Kasumi-1 (cell line): ENCODE data around the gene MYZAP.
"Not testable (repeated sequence)": the region's sequence is repeated elsewhere in the genome, so short reads cannot be mapped to it uniquely, and the experiment has no call there.

ENCODE experiments used
- DNase-seq, 2 experiments: peaks; one replicate each; lab custom pipeline; 2025; lab: John Stamatoyannopoulos, UW

MYZAP gene

DNA sequence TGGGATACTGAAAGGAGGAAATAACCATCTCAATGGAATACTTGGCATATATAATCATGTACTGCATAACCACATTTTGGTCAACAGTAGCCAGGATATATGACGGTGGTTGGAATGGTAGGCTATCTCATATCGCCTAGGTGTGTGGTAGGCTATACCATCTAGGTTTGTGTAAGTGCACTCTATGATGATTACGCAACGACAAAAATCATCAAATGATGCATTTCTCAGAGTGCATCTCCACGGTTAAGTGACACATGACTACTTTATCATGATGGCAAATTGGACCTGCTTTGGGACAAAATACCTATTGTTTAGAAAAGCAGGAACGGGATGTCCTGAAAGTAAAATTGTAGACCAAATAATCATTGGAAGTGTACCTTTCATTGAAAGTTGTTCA, 2.8 kb downstream of the MYZAP start:
- no peak for DNase-seq

DNA sequence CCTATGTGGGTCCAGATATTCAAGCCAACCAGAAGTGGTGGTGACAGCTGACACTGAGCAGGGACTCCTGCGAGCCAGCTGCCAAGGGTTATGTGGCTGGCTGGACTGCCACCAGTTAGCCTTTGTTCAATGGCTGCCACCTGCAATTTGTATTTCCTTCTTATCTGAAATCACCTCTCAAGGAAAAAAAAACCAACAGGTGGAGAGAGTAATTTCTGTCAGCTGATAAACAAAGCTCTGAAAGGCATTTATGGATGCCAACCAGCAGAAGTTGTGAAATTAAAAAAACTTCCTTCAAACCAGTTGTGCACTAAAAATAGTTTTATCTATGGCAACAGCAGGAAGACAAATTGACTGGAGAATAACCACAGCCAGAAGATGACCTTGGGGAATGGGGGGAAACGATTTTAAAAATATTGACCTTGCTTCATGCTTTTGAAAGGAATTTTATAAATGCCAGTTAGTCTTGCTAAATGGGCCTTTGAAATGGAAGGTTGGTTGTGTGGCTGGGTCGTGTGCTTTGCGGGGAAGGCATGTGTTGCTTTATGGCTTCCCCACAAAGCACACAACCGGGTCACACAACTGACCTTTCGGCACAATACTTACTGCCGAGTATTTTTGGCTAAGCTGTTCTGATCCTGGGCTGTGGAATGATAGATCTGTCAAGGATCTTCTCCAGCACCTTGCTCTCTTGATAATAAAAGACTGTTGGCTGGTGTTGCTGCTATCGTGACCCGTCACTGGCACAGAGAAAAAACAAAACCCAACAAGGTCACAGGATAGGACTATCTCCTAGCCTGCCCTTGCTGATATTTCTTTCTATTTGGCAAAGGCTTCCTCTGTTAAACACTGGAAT, 3.5 kb downstream of the MYZAP start:
- peak; percentile 22 to 38 for DNase-seq

DNA sequence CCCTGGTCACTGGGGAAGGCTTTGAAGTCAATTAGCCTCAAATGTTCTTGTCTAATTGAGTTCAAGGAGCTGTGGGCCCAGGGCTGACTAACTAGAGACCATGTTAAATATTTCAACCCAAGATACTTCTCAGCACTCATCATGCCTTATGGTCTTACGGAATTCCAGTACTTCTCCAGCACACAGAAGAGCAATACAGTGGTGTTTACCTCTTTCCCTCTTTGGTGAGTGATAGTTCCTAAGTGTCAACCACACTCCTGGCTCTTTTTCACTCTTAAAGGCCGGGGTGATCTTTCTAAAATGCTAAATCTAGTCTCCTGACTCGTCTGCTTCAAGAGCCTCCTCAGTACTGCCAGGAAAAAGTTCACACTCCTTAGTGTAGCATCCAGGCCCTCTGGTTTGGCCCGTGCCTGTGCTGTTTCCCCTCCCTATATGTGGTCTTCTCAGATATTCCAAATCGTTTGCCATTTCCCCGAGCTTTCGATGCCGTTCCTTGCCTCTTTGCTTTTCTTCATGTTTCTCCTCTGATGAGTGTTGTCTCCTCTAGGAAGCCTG, 4.7 kb downstream of the MYZAP start:
- no peak for DNase-seq

DNA sequence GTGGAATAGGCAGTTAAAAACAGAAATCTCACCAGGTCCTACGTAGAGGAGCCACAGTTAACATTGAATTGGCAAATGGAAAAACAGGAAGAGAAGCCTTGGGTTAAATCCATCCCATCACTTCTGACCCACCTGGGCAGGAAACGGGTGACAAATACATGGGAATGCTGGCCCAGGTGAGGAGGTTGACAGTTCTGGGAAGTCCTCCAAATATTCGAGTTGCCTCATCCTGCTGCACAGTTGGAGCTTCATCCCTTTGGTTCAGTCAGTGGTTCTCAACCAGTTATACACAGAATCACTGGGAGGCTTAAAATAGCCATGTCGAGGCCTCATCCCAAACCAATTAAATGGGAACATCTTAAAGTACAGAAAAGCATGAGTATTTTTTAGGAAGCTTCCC, 5.3 kb downstream of the MYZAP start:
- no peak for DNase-seq

DNA sequence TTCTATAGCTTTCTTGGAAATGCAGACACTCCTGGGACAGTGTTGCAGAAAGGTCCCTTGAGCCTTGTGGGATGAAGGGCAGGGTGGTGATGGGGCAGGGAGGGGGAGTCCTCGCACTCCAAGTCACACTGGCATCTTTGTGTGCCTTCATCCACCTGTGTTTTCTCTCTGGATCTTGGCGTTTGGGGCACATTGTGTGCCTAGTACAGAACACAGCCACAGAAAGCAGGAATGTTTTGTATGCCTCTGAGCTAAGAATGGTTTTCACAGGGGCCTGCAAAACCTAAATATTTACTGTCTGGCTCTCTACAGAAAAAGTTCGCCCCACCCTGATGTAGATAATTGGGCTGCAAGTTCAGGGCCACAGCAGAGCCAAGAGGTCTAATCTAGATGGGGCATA, 5.7 kb downstream of the MYZAP start:
- no peak for DNase-seq

DNA sequence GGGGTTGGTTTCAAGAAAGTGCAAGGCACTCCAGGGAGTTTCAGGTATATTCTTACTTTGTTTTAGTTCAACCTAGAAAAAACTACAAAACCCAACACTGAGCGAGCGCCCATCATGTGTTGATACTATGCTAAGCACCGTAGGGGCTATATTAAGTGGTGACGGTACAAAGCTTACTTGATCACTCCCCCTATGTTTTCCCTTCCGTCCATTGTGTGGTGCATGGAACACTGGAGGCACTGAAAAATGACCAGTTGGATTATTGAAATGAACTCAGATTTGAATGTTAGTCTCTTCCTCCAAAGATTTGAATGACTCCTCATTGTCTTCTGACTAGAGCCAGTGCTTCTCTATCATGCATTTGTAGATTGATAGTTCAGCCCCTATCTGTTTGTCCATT, 6.6 kb downstream of the MYZAP start:
- DNase-seq: no peak

DNA sequence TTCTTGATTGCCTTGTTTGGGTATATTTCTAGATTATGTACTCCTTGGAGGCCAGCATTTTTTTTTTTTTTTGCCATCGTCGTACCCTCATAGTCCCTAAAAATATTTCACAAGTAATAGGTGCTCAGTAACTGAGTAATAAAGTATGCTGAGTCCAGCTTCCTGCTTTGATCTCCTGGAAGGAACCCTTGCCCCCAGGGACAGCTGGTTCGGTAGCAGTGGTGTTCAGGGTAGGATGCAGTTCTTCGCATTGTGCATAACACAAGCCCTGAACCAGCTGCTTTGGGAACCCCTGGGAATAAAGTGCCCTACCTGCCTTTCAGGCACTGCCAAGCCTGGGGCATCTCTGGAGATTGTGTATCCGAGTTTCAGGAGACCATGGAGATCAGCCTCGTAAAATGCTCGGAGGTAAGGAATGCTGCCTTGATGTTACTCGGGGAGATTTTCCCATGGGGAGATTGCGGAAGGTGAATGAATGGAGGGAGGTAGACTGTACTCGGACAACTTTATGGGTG, 7.6 kb downstream of the MYZAP start:
- no peak for DNase-seq

DNA sequence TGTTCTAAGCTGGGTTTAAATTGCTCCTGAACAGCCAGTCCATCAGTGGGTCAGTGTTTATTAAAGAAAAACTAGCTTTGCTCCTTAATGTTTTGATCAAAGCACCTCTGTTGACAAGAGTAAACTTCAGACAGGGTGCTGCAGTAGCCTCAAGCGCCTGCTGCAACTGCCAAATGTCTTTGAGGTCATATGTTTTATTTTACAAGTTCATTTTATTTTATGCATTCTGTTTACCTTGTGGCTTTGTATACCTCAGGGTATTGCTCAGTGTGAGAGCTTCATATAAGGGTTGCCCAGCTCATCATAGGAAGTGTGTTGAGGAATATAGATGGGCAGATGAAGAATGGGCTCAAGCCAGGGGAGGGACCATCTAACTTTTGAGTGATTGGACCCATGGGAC, 8.5 kb downstream of the MYZAP start:
- no peak for DNase-seq

DNA sequence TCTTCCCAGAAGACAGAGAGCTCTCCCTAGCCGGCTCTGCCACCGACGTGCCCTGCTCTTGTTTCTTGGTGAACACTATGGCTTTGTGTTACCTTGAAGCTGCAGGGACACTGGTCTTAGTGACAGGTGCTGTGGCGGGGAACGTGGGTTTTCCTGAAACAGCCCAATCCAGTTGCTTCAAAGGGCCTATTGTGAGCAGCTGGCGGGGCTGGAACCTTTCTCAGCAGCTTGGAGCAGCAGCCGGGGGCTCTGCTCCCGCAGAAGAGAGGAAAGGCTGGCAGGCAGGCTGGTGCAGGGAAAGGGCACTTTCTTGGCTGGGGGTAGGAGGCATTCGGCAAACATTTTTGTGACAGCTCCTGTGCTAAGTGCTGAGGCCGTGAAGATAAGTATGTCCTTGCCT, 12.8 kb downstream of the MYZAP start:
- no peak for DNase-seq

DNA sequence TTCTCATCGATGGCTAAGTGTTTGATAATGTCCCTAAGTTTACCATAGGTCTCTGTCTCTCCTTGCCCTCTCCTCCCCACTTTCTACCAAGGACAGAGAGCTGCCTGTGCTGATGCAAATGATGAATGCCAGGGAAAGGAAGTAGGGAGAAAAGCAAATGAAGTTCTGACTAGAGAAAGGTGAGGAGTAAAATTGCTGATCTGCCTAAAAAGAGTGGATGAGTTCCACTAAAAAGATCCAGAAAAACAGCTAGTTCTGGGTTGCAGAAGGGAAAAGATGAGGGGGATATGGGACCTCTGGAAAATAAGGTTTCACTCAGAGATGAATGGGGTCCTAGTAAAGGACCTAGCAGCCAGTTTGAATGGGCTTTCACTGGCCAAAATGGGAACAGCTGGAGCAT, 13.8 kb downstream of the MYZAP start:
- no peak for DNase-seq

DNA sequence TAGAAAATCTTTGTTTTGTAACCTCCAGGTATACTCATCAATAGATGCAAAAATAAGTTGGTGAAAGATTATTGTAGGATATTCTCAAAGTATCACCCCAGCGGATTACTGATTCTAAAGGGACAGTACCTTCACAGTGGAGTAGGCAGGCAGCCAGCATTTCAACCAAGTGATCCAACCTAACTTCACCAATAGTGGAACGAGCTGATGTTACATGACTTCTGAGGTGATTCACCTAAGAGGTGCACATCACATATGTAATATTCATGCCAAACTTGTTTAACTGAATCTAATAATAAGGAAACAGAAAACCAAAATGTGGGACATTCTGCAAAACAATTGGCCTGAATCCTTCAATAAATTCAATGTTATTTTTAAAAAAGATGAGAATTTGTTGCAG, 14.3 kb downstream of the MYZAP start:
- no peak for DNase-seq

DNA sequence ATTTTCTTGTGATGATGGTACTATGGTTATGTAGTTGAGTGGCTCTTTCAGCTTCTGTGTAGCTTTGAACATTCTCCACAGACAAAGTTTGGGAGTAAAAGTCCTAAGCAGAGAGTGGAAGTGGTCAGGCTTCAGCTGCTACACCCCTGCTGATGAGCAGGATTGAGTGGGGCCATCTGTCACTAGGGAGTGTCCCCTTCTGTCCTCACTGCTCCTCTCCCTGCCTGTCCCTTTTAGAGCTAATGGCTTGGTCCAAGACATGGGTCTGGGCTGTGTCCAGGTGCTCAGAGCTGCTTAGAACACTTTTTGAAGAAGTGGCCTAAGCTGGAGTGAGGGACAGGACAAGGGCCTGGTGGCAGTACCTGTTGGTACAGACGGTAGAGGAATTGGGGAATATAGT, 15.1 kb downstream of the MYZAP start:
- DNase-seq: no peak

DNA sequence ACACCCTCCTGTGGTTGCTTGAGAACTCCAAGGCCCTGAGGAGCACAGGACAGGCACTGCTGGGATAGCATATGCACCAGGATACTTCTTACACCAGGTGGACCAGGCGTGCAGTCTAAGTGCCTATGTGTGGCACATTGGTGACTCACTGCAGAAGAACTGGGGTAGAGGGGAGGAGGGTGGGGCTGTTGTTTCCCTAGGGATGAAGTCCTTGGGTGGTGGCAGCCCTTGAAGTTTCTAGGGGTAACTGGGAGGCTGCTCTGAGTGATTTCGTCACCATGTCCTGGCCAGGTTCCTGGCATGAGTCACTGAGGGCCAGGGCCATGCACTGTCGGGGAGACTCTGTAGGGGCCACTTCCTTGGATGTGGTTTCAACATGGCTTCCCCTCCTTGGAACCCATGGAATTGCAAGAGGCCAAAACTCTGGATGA, 15.9 kb downstream of the MYZAP start:
- DNase-seq: no peak

DNA sequence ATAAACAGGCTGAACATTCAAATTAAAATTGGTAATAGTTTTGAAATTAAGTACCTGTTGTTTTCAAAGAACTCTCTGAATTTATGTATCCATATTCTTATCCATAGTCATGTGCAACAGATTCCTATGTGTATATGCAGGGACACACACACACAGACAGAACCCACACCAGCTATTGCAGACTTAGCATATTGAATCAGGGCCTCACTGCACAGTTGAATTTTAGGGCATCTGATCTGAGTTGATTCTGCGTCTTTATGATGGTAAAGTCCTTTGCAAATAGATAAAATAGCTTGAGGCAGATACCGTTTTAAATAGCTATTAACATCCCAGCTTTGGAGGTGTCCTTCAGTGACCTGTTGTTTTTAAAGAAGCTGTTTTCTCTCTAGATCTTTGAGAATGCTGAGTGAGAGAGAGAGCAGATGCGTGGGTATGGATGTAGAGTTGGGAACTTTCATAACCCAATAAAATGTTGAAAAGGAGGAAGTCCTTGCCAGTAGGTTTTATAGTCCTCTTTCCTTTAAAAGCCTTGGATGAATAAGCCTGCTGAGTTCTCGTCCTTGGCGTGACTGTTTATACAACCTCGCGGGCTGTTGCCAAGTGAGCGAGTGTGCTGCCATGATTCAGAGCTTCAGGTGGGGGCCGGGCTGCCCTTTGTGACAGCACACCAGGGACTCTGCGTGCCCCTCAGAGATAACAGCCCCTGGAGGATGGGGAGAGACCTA, 18.3 kb downstream of the MYZAP start:
- peak in 1 of 2 experiments; percentile 4 for DNase-seq

DNA sequence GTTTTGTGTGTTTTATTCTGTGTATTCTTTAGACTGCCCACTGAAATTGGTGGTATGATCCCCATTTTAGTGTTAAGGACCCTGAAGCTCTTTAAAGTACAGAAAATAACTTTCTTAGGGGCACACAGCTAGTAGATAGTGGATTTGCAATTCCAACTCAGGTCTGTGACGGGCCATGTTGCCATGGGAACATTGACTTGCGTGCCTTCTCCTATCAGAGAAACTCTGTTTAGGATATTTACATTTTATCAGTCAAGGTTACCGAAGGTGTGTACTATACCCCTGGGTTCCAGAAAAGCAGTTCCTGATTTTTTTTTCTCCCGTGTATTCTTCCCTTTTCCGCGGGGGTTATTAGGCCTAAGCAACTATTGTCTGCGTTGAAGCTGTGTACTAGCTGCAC, 19.4 kb downstream of the MYZAP start:
- DNase-seq: no peak

DNA sequence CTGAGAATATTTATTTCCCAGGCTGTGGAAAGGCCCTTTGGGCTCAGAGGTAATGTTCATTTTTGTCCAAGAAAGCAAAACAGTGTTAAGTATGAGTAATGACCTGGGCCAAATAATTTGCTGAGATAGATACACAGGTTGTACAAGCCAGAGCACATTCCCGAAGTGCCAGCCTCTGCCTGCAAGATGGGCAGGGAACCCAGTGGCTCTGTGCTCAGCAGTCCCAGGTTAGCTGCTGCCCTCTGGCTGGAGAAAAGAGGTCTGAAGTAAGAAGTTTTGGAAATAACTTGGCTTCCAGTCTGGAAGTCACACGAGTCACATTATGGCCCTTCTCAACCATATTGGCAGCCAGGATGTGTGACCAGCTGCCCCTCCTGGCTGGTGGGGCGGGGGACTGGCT, 20.2 kb downstream of the MYZAP start:
- no peak for DNase-seq

DNA sequence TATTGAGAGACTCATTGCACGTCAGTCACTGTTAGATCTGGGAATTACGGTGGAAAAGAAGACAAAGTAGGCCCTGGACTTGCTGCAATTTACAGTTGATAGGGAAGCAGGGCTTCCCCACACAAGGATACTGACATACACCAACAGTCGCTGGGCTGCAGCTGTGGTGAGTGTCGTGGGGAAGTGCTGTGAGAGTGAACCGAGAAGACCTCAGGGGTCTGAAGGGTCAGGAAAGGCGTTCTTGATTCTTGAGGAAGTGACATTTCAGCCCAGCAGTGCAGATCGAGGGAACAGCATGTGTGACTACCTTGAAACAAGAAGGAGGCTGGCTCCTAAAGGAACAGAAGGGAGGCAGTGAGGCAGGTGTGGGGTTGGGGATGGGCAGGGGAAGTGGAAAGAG, 22.5 kb downstream of the MYZAP start:
- no peak for DNase-seq

DNA sequence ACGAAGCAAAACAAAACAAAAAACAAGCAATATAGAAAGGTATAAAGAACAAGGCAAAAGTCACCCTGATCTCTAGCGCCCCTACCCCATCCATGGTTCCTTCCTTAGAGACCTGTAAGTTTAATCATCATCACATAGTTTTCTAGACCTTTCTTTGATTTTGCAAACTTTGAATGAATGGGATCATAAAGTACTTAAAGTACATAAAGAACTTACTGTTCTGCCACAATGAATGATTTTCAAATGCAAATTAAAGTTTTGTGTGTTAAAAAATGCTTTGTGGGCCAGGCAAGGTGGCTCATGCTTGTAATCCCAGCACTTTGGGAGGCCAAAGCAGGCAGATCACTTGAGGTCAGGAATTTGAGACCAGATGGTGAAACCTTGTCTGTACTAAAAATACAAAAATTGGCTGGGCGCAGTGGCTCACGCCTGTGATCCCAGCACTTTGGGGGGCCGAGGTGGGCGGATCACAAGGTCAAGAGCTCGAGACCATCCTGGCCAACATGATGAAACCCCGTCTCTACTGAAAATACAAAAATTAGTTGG, 24.3 kb downstream of the MYZAP start:
- DNase-seq: not testable (repeated sequence)

DNA sequence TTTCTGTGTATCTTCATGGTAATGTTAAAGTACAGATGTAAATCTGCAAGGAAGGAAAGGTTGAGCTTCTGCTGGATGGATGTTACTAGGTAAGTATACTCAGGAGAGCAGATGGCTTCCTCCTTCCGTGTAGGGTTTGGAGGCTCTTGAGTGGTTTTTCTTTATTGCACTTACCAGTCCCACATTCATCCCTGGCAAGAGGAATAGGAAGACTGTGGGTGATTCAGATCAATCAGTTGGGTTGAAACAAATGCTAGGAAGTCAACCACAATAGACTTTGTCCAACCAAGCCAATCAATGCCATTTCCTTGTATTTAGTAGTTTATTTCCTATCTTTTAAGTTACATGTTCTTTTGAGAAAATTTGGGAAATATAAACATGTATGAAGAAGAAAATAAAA, 26.6 kb downstream of the MYZAP start:
- DNase-seq: no peak

DNA sequence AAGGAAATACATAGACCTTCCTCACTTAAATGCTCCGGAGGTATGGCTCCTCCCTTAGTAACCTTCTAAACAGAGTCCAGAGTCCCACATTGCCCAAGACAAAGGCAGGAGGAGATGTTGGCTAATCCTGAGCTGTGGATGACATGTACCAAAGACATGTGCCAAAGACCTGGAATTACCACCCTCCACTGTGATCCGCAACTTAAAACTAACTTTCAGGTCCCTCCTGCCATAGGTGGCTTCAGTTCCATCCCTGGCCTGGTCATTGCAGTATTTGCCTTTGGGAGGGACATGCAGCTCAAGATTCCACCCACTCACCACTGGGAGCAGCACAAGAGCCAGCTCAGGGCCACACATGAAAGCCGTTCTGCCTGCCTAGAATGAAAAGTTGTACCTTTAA, 28.0 kb downstream of the MYZAP start:
- no peak for DNase-seq

DNA sequence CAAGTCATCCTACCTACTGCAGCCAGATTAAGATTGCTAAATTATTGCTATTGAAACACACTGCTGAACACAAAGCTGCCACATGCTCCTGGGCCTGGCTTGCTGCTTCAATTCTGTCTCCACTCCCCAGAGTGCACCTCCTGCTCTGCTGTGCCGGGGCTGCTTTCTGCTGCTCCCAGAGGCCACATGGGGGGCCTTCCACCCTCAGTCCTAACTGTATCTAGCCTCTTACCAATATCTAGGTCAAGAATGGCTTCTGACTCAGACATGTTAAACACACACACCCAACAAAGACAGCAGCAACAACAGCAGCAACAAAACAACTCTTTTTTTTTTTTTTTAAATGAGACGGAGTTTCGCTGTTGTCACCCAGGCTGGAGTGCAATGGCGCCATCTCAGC, 33.0 kb downstream of the MYZAP start:
- DNase-seq: no peak

DNA sequence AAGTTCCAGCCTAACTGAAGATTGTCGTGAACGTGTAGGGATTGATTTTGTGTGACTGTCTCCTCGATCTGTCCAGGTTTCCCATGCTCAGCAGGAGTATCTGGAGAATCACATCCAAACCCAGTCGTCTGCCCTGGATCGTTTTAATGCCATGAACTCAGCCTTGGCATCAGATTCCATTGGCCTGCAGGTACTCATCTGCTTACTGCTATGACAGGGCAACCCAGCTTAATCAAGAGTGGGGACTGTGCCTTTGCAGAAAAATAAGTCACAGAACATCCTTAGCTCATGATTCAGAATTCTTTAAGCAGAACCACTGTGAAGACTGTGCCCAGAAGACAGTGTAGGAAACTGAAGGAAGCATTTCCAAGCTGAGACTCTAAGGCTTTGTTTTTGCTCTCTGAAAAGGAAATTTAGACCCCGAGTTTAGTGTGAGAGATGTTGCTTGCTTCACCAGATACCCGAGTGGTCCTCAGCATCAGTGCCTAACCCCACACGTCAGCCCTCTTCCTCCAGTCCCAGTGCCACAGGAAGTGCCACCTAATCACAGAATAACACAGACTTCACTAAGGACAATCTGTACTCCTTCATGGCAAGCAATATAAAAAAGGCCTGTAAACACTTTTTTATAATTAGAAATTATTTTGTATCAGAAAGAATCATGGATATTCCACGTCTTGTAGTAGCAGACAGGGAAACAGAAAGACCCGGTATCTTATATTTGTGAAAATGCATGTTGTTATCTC, 34.2 kb downstream of the MYZAP start:
- no peak for DNase-seq
